NCI-H1048 (cell line): ENCODE data around the gene CXXC5.

Experiments used
- DNase-seq: peaks from one replicate; lab custom pipeline; 2025; lab: John Stamatoyannopoulos, UW

Gene CXXC5

DNA sequence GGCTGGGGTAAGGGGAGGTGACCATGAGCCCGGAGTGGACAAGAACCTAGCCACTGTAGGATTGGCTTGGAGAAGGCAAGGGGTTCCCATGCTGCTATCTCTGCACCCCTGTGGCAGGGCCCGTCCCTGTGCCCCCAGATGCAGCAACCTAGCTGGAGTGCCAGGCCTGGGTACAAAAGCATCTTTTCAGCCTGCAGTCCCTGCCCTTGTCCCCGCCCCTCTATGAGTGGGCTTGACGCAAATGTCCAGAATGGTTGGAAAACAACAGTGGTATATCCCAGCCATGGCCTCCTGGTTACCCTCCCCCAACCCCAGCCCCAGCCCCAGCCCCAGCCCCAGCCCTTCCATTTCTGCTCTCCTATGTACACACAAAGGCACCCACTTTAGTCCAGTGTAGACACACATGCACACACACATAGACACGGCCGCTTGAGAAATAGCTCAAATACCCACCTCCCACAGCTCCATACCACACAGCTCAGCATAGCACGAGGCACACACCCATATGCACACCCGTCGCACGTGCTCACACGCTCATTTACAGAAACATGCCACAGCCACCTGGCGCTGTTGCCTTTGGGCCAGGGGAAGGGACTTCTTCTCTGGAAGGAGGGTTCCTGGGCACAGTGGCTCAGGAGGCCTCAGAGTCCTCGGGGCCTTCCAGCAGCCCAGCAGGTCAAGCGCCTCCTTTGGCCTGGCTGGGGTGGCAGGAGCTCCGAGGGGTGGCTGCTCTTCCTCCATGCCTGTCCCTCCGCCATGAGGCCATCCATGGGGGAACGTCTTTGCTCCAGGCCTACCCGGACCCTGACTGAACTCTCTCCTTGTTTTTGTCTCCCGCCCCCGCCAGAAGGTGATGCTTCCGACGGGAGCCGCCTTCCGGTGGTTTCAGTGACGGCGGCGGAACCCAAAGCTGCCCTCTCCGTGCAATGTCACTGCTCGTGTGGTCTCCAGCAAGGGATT lies 34.1 kb downstream of the CXXC5 start:
- DNase-seq: no peak

DNA sequence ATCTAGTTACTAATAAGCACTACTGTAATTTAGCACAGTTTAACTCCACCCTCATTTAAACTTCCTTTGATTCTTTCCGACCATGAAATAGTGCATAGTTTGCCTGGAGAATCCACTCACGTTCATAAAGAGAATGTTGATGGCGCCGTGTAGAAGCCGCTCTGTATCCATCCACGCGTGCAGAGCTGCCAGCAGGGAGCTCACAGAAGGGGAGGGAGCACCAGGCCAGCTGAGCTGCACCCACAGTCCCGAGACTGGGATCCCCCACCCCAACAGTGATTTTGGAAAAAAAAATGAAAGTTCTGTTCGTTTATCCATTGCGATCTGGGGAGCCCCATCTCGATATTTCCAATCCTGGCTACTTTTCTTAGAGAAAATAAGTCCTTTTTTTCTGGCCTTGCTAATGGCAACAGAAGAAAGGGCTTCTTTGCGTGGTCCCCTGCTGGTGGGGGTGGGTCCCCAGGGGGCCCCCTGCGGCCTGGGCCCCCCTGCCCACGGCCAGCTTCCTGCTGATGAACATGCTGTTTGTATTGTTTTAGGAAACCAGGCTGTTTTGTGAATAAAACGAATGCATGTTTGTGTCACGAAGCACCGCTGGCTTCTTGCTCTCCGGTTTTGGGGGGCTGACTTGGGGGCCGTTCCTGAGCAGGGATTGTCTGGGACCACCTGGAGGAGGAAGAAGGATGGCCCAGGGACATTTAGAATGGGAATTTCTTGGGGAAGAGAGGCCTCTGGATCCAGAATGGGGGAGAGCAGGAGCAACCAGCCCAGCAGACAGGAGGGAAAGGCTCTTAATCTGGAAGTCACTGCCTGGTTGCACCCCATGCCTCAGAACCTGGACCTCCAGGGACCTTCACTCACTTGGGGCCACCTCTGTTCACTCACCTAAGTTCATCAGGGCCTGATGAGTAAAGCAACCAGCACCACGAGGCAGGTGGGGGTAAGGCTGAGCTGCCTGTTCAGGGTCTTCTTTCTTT lies 35.4 kb downstream of the CXXC5 start:
- DNase-seq: no peak

DNA sequence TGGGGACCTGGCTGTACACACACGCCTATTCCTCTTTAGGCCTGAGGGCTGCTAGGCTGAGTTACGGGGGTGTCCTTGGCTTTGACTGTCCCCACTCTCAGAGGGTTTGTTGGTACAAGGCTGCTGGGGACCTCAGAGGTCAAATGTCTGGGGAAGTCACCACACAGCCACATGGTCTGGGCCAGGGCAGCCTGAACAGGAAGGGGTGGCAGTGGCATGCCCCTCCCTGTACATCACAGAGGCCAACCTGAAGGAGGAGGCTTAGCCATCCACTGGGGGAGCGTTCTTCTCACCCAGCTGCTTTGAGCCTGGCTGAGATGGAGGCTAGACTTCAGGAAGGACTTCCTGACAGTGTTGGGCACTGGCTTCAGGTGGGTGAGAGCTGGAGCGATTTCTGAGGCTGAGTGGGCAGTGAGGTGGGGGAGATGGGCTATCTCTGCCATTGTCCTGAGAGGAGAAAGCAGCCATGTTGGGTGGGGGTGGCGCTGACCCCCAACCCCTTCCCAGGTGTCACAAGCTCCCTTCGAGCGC lies 36.3 kb downstream of the CXXC5 start:
- no peak for DNase-seq

DNA sequence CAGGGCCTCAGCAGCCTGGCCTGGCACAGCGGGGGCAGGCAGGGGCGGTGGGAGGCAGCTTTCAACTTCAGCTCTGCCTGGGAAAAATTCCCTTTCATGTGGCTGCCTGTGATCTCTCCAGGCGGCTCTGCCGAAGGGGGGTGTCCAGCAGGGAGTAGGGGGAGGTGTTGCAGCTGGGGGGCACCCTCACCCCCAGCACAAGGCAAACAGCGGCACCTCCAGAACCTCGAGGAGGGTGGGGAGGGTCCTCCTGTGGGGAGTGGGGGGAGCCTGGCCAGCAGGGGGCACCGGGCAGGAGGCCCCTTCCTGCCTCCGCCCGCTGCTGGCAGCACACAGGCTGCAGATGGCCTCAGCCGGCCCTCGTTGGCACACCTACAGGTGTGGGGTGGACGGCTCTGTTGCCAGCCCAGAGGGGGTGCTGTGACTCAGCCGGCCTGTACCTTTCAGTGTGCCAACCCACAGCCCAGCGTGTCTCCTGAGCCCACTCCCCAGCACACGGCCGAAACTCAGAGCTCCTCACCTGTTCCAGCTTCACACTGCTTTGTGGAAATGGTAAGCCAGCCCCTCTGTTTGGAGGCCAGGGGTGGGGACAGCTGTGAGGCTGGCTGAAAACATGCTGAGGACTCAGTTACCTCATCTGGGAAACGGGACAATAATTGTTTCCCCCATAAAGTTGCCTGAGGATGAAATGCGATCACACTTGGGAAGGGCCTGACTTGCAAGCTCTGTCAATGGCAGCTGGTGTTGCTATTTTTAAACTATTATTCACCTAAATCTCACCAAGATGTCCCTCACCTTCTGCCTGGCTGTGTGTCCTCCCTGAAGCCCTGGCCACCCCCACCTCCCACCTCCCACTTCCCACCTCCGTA lies 37.0 kb downstream of the CXXC5 start:
- DNase-seq: no peak

DNA sequence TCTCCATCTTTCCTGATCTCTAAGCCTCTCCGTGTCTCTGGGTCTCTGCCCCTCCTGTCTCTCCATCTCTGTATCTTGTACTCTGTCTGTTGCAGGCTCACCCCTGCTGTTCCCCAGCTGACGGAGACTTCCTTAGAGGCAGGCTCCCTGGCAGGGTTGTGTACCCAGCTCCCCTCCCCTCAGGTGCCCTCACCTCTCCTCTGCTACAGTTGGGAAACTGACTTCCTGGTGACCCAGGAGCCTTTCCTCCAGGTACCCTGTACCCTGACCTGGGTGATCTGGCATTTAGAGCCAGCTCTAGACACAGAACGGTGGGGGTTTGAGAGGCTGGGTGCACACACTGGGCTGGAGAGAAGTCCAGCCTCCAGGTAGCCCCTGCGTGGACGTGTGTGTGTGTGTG lies 37.7 kb downstream of the CXXC5 start:
- DNase-seq: no peak

DNA sequence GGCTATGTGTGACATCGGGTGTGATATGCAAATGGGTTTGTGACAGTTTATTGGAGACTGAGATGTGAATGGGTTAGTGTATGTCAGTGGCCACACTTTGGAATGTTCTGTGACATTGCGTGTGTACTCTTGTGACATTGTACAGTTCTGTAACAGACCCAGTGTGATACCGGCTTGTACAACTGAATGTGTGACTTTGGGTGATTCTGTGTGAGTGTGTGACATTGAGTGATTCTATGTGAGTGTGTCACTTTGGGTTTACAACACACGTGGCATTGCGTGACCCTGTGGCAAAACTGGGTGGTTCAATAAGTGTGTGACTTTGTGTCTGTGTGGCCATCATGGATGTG lies 38.2 kb downstream of the CXXC5 start:
- DNase-seq: no peak

DNA sequence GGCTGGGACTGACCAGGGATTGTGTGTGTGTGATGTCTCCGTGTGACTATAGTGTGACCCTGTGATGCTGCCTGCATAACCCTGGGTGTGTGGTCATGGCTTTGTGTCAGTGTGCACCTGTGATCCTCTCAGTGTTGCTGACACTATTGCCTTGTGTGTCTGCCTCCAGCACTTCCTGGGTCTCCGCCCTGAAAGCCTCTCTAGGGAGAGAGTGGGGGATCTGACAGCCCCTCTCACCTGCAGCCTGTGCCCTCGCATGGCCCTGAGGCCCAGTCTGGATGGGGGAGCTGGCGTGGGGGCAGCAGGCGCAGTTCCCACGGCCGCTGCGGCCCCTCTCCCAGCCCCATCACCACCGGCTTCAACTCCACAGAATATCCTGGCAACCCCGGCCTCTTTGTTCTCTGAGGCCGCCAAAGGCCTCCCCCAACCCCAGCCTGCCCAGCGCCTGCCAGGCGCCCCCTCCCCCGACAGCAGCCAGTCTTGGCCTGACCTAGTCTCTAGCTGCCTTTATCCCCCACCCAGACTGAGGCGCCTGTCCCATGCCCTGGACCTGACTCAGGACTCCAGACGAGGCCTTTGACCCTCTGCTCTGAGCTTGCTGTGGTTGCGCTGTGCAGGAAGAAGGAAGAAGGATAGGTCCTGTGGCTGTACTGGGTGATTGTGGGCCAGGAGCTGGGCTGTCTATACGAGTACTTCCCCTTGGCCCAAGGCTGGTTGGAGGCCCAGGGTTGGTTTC lies 38.7 kb downstream of the CXXC5 start:
- no peak for DNase-seq

DNA sequence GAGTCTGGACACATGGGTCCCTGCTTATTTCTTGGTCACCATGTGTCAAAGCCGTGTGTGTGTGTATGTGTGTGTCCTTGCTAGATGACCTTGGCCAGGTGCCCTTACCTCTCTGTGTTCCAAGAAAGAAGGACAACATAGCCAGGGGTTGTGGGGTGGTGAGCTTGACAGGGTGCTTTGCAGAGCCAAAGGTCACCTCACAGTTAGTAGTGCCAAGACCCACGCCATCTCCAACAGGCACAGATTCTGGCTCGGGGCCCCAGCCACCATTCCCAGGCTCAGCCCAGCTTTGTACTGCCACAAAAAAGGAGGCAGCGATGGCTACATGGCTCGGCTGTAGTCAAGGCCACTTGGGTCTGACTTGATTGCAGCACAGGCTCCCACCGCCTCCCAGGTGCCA lies 39.5 kb downstream of the CXXC5 start:
- DNase-seq: no peak

DNA sequence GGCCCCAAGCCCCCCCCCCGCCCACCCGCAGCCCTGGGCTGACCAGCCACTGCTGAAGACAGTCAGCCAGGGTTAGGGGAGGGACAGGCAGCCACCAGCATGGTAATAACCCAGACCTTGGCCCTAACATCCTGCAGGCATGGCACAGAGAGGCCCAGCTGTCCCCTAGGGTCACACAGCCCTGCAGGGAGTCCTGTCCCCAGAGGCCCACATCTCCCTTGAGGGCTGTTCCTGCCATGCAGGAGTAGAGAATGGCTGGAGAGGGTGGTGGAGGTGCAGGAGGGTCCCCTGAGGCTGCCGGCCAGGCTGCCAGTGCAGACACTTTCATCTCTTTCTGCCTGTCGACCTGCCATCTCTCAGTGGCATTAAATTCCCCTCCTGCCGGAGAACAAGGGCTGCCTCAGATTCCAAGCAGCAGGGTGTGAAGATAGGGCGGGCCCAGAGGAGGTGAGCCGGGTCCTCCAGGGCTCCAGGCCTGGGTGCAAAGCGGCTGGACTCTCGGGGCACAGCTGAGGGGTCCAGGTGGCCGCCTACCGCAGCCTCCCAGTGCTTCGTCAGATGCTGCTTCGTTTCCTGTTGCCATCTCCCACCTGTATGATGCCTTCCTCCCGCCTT lies 40.0 kb downstream of the CXXC5 start:
- no peak for DNase-seq

DNA sequence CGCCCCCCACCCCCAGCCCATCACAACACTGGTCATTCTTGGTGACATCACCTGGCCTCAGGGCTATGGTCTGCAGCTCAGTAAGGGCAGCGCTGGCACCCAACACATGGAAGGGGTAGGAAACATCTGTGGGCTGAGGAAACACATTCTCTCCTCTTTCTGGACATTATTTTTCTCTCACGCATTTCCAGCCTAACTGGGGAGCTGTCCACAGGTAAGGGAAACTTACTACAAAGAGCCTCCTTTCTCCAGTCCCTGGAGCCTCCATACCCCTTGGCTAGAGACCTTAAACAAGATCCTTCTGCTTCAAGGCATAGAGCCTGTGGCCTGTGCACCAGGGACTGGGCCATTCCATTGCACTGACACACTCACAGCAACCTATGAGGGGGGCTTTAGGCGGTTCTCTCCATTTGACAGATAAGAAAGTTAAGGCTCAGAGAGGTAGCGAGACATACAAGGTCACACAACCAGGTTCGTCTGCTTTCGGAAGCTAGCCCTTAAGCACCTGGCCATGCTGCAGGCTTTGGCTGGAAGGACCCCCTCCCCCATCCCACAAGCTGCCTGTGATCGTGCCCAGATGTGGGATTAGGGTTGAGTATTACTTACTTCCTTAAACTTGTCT lies 40.7 kb downstream of the CXXC5 start:
- DNase-seq: no peak

DNA sequence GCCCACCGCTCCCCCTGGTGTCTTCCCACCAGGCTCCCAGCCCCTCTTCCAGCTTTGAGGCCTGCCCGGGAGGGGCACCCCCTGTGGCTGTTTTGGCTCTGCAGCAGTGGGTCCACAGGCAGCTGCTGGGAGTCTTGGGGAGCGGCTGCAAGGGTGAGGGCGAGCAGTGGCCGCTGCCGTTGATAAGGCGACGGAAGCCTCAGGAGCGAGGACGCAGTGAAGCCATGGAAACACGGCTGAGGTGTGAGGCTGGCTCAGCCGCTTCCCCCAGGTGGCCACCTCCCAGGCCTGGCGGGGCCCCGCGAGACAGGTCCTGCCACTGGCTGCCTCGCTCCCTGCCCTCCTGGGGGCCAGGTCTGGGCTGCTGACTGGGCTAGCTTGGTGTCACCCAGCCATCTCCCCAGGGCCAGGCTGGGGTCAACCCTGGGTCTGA lies 41.5 kb downstream of the CXXC5 start:
- no peak for DNase-seq

DNA sequence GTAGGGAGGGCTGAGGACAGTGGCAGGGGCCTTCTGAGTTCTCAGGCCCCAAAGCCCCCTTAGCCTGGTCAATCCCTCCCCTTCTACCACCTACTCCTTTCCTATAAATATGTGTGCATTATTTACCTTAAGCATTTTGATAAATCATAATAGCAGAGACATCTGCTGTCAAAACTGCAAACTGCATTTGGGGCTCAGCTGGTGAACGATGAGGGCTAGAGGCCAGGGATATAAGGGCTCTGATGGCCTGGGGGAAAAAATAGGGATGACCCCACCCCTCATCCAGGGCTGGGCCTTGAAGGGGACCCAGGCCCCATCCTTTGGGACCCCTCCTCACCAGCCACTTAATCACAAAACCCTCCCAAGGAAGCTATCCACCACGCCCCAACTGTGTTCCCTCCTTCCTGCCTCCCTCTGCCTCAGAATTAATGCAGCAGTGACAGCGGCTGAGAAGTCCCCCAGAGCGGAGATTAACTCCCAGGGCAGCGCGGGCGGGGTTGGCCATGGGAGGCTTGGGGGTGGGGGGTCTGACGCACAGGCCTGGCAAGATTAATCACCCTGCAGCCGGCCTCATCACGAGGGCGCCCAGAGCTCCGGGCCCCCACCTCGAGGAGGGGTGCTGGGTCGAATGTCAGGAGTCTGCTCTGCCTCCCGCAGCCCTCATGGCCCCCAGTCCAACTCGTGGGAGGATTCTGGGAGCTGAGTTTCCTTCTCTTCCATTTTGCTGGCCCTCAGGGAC lies 42.1 kb downstream of the CXXC5 start:
- DNase-seq: no peak

DNA sequence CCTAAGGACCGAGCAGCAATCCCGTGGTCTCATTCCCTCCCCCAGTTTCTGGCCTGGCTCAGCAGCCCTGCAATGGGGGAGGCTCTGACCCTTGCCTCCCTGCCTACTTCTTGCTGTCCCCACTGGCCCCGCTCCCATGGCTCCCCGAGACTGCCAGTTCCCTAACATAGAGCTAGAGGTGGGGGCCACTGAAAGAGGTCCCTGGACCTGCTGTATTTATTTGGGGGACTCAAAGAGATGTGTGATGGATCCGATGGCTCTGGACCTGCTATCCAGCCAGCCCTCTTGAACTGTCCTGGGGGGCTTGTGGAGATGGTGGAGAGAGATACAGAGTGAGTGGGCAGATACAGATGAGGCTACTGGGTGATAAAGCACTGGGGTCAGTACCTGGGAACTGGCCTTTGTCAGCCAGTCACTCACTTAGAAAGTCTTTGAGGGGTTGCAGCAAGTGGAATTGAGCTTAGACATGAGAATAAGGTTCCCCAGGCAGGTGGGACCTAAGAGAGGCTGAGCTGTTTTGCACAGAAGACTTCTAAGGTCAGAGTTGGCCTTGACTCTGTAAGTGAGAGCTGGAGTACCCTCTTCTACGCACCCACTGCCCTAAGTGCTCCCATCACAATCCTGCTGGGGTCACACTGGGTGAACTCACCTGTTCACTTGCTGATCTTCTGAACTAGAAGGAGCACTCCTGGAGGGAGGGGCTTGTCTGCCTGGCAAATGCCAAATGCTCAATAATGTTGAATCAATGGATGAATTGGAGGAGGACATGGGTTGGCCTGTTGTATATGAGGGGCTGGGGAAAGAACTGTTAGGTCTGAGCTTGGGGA lies 42.9 kb downstream of the CXXC5 start:
- DNase-seq: no peak

DNA sequence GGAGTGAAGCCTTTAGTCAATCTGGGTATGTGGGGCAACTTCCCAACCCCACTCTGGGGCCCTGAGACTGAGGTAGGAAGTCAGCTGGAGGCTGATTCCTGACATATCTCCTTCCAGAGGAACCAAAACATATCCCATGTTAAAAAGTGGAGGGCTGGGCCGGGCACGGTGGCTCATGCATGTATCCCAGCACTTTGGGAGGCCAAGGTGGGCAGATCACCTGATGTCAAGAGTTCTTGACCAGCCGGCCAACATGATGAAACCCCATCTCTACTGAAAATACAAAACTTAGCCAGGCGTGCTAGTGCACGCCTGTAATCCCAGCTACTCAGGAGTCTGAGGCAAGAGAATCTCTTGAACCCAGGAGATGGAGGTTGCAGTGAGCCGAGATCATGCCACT lies 44.0 kb downstream of the CXXC5 start:
- no peak for DNase-seq

DNA sequence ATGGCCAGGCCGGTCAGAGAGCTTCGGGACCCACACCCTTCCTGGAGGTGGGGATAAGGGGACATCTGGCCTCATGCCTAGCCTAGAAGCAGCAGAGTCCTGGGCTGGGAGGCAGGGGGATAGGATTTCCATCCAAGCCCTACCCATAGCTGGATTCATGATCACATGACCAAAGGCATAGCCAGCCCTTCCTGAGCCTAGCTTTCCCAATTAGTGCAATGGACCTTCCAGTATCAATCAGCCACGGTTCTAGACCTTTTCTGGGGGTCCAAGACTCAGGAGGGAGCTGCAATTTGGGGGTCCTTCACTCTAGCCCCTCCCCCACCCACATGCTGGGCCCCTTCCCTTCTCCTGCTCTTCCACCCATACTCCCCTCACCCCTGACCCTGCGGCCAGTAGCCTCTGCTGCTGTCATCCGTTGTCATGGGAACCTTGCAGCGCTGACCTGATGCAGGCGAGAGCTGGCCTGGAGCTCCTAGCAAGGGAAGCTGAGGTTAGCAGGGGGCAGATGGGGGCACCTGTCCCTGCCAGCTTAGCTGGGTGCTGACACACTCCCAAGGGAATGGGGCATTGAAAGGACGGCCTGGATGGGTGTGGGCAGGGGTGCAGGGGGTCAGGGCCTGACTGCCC lies 44.6 kb downstream of the CXXC5 start:
- DNase-seq: no peak

DNA sequence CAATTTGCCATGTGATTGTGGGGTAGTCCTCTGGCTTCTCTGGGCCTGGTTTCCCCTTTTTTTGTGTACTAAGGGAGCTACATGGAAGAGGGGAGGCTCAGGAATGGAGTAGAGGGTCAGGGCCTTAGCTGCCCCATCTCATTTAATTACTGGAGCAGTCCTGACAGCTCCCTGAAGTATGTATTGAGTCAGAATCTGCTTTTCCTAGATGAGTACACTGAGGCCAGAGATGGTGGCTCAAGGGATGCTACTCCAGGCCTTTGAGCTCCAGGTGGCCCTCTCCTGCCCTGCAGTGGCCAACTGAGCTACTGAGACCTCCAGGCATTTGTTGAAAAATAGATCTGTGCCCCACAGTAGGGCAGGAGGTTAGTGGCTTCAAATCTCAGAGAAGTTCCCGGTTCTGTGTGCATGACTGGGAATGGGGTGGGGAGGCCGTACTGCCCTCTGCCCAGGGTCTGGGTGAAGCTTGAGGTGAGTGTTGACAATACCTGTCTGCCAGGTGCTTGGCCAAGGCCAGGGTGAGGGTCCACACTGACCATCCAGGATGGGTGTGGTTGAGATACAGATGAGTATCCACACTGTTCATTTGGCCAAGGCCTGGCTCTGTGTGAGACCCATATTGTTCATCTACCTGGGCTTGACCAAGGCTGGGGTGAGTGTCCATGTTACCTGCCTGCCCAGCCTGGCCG lies 45.7 kb downstream of the CXXC5 start:
- DNase-seq: no peak

DNA sequence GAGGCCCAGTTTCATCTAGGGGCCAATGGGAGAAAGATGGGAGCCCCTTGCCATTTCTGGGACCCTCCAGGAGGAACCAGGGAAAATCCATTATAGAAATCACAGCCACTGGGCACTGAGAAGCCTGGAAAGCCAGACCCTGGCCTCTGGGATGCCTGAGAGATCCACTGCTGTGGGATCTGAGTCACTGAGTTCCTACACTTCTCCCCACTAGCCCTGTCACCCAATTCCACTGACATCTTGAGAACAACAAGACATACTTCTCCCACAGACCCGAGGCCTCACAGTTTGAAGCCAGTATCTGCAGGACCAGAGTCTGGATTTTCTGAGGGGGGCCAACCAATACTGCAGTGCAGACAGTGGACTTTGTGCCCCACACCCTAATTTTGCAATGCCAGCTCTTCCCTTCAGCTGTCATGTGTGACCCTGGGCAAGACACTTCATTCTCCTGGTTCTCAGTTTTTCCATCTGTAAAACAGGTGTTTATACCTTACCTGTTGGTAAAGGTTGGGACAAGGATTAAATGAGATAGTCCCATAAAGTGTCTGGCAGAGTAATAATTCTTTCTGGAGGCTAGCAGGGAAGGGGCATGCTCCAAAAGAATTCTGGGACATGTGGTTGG lies 46.5 kb downstream of the CXXC5 start:
- DNase-seq: no peak
